Activated effector memory CD4-positive, alpha-beta T cell treated with Interleukin-2 at 50 U/mL for 16 hours (primary cell): ENCODE measurements around the gene CDIPT.

Experiments
- DNase-seq: peaks from one replicate; pipeline ENCODE4 v3.0.0-alpha.2; 2020

Gene CDIPT

GRCh38 chr16:29809850-29810698 is 53.0 kb downstream of the CDIPT start:
- DNase-seq: no peak

GRCh38 chr16:29809031-29809747 is 53.8 kb downstream of the CDIPT start:
- no peak for DNase-seq
